NCI-H128 (cell line): Measurements from ENCODE around the gene ARHGAP12.

Experiments used
- DNase-seq: peaks from one replicate; lab custom pipeline; 2025; ENCODE audit not compliant: unreplicated experiment; lab: John Stamatoyannopoulos, UW

ARHGAP12 gene

GRCh38 chr10:31883397-31883796 lies 45.2 kb downstream of the ARHGAP12 start:
- no peak for DNase-seq

GRCh38 chr10:31878486-31878885 lies 50.1 kb downstream of the ARHGAP12 start:
- no peak for DNase-seq

- DNase-seq, result no peak
Measured at GRCh38 chr10:31876652-31877352, 51.8 kb downstream of the ARHGAP12 start.

- no peak for DNase-seq
Measured at GRCh38 chr10:31875608-31876007, 53.0 kb downstream of the ARHGAP12 start.

- no peak for DNase-seq
Measured at GRCh38 chr10:31873724-31874123, 54.9 kb downstream of the ARHGAP12 start.

GRCh38 chr10:31871266-31872065 lies 57.2 kb downstream of the ARHGAP12 start:
- no peak for DNase-seq

GRCh38 chr10:31867646-31868045 lies 61.0 kb downstream of the ARHGAP12 start:
- no peak for DNase-seq

GRCh38 chr10:31866118-31866670 lies 62.4 kb downstream of the ARHGAP12 start:
- DNase-seq, result no peak

GRCh38 chr10:31864834-31865518 lies 63.7 kb downstream of the ARHGAP12 start:
- no peak for DNase-seq

GRCh38 chr10:31855033-31855432 lies 73.6 kb downstream of the ARHGAP12 start:
- no peak for DNase-seq

- no peak for DNase-seq
Measured at GRCh38 chr10:31853629-31854028, 75.0 kb downstream of the ARHGAP12 start.

- no peak for DNase-seq
Measured at GRCh38 chr10:31851216-31851615, 77.4 kb downstream of the ARHGAP12 start.

- no peak for DNase-seq
Measured at GRCh38 chr10:31847515-31847914, 81.1 kb downstream of the ARHGAP12 start.

- DNase-seq, result no peak
Measured at GRCh38 chr10:31838709-31839108, 89.9 kb downstream of the ARHGAP12 start.

- no peak for DNase-seq
Measured at GRCh38 chr10:31838065-31838464, 90.6 kb downstream of the ARHGAP12 start.

- DNase-seq, result no peak
Measured at GRCh38 chr10:31836569-31837406, 91.8 kb downstream of the ARHGAP12 start.

GRCh38 chr10:31833753-31834152 lies 94.9 kb downstream of the ARHGAP12 start:
- no peak for DNase-seq

- DNase-seq, result no peak
Measured at GRCh38 chr10:31832261-31832660, 96.4 kb downstream of the ARHGAP12 start.

- DNase-seq, result no peak
Measured at GRCh38 chr10:31830887-31831286, 97.7 kb downstream of the ARHGAP12 start.

- no peak for DNase-seq
Measured at GRCh38 chr10:31829776-31830175, 98.9 kb downstream of the ARHGAP12 start.

- no peak for DNase-seq
Measured at GRCh38 chr10:31823358-31823757, 105.3 kb downstream of the ARHGAP12 start.
